ENCODE measurements around the gene ZNF879. TPM values are rescaled to one million over a fixed set of nuclear protein-coding genes. Genes with fewer than 3 reads are reported as not detected.

ZNF879 gene
- total RNA-seq, 3 donors from 2014 or later = 1.8 to 4.7 (median 4.2) TPM

GRCh38 chr5:178991190-178992145 is 32.1 kb upstream of the ZNF879 start:
- Histone ChIP-seq H3K4me1 (ENCODE audit: low read depth) (no peaks in the 10 kb centered on the region), H3K4me3 (no peak overlapping the region), H3K36me3 (ENCODE audit: low read depth) (no peaks in the 10 kb centered on the region), H3K9me3 (peaks cover 46% of the 10 kb centered on the region)
- TF ChIP-seq CTCF (IDR thresholded peaks at IDR 0.05) = no peak
- ATAC-seq = no peak
- DNase-seq = no peak
- intact Hi-C loops (cut with DNase I, micrococcal nuclease) = no loop called here

GRCh38 chr5:178992291-178992895 is 31.2 kb upstream of the ZNF879 start:
- Histone ChIP-seq H3K4me3 (no peak overlapping the region), H3K36me3 (ENCODE audit: low read depth) (no peaks in the 10 kb centered on the region), H3K4me1 (ENCODE audit: low read depth) (no peaks in the 10 kb centered on the region), H3K9me3 (peaks cover 37% of the 10 kb centered on the region)
- TF ChIP-seq CTCF (IDR thresholded peaks at IDR 0.05) = no peak
- DNase-seq (no peak), ATAC-seq (no peak)
- intact Hi-C loops (cut with DNase I, micrococcal nuclease) = no loop called here

GRCh38 chr5:178993236-178993765 is 30.3 kb upstream of the ZNF879 start:
- Histone ChIP-seq H3K4me1 (ENCODE audit: low read depth) (no peaks in the 10 kb centered on the region), H3K9me3 (peaks cover 32% of the 10 kb centered on the region), H3K36me3 (ENCODE audit: low read depth) (no peaks in the 10 kb centered on the region), H3K4me3 (no peak overlapping the region)
- DNase-seq = no peak
- ATAC-seq = no peak
- intact Hi-C loops (cut with DNase I, micrococcal nuclease) = no loop called here
- no peak for TF ChIP-seq CTCF (IDR thresholded peaks at IDR 0.05)

GRCh38 chr5:178993955-178994579 is 29.5 kb upstream of the ZNF879 start:
- no peaks in the 10 kb centered on the region for H3K4me1 ChIP-seq (ENCODE audit: low read depth)
- no peak for TF ChIP-seq CTCF (IDR thresholded peaks at IDR 0.05)
- no peak overlapping the region for H3K4me3 ChIP-seq
- H3K9me3 ChIP-seq = peaks cover 27% of the 10 kb centered on the region
- DNase-seq (no peak), ATAC-seq (no peak)
- intact Hi-C loops (cut with DNase I, micrococcal nuclease) = no loop called here
- no peaks in the 10 kb centered on the region for H3K36me3 ChIP-seq (ENCODE audit: low read depth)

GRCh38 chr5:178994580-178995340 is 28.8 kb upstream of the ZNF879 start, which contains the start of gene GRM6:
GRM6 (minus strand) TSS chr5:178995320; CDS start chr5:178994944, 376 bp downstream.
- intact Hi-C loops (cut with DNase I, micrococcal nuclease) = no loop called here
- no peak for TF ChIP-seq CTCF (IDR thresholded peaks at IDR 0.05)
- H3K4me1 ChIP-seq (ENCODE audit: low read depth) = no peaks in the 10 kb centered on the region
- H3K9me3 ChIP-seq = peaks cover 20% of the 10 kb centered on the region
- no peak within 1 kb of the TSS for H3K4me3 ChIP-seq
- no peaks in the 10 kb centered on the region for H3K36me3 ChIP-seq (ENCODE audit: low read depth)
- DNase-seq (no peak), ATAC-seq (no peak)

All from mucosa of descending colon (tissue), 3 donors.